ENCODE measurements around the gene AUTS2.

Gene AUTS2

DNA sequence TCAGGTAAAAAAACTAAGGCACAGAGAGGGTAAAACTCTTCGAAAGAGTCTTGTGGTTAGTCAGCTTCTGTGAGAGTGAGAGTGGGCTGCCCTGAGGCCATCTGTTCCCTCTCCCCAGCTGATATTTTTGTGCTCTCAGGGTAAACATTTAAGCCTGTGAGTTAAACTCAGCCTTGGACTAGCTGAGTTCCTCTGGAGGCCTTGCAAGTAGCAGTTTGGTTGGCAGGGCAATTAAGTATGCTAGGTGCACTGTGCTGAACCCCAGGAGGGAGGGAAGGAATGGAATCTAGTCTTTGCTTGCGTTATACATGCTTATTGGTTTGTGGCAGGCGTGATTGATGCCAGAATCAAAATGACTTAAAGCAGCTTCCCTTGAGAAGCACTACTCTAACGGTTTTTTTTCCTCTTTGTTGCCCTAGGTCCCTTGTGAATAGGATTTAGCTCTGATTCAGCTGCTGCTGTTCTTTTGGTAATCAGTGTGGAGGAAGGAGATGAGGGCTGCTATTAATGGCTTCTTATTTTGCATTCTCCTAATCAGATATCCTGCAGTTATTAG, 140.2 kb downstream of the AUTS2 start:
- no peak for DNase-seq

DNA sequence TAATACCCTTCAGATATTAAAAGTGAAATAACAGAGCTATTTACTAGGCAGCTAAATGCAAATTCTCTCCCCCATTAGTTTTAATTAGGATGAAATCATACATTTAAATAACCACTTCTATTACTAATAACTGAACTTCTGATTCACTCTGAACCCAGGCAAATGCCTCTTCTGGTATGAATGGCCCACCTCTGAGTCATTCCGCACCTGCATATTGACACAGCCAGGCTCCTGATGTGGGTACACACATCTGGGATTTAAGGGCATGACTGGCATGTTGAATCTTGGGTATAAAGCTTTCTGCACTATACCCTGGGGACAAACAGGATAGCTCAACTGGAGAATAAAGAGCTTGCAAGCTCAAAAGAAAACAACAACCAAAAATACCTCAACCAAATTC, 140.9 kb downstream of the AUTS2 start:
- DNase-seq, result peak; percentile 1

DNA sequence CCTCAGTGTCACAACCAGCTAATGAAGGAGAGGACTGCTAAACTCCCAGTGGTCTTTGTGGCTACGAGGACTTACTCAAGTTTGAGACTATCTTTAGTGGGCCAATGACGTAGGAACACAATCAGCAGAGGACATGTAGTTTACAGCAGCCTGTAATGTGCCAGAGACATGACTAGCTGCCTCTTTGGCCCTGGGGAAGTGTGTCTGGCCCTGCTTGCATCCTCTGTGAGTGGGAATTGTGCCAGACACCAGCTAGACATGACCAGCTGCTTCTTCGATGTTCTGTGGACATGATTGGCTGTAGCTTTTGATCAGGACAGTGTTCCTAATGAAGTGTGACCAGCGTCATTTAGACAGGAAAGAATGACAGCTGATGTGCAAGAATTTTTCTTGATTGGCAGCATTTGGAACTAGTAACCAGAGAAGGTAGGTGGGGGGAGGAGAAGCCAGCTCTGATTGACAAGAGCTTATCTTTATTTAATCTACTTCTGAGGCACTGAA, 141.7 kb downstream of the AUTS2 start:
- no peak for DNase-seq

DNA sequence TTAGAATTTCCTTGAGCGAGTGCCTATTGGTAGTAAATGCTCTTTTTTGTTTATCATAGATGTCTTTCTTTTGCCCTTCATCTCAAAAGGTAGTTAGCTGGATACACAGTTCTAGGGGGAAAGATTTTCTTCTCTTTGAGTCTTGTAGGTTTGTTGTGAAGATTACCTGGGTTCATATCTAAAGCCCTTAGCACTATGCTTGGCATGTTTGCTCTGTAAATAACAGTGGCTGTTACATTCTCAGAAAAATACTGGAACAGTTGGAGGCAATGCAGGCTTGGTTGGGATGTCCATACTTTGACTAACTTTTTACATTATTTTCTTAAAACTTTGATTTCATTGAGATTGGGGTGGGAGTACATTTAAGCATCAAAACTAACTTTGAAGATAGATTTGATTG, 144.0 kb downstream of the AUTS2 start:
- no peak for DNase-seq

DNA sequence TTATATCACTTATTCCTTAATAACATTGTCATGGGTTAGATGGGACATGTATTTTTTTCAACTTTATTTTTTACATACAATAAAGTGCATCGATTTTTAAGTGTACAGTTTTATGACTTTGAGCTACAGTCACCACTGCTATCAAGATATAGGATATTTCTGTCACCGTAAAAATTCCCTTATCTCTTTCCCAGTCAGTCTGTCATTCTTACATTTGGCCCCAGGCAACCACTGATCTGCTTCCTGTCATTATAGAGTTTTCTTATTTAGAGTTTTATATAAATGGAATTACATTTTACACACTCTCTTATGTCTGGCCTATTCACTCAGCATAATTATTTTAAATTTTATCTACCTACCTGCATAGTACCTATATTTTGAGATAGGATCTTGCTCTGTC, 145.2 kb downstream of the AUTS2 start:
- DNase-seq, result no peak

DNA sequence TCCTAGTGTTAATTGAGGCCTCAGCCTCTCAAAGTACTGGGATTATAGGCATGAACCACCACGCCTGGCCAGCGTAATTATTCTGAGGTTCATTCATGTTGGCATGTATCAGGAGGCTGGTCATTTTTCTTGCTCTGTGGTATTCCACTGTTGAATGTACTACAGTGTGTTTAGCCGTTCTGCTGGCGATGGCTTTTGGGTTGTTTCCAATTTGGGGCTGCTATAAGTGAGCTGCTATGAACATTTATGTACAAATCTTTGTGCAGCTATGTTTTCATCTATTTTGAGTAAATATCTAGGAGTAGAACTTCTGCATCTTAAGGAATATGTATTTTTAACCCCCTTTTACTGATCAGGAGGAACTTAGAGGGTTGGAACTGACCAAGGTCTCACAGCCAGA, 145.8 kb downstream of the AUTS2 start:
- no peak for DNase-seq

DNA sequence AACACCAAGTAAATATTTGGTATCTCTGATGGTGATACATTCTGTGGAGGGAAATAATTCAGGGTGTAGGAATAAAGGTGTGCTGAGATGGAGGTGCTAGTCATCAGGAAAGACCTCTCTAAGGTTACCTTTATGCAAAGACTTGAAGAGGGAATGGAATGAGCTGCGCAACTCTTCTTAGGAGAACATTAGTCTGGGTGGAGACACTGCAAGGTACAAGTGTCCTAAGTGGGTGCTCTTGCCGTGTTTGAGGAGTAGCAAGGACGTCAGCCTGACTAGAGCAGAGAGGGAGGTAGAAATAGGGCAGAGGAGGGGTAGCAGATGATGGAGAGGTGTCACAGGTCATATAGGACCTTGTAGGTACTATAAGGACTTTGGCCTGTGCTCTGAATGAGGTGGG, 148.1 kb downstream of the AUTS2 start:
- no peak for DNase-seq

DNA sequence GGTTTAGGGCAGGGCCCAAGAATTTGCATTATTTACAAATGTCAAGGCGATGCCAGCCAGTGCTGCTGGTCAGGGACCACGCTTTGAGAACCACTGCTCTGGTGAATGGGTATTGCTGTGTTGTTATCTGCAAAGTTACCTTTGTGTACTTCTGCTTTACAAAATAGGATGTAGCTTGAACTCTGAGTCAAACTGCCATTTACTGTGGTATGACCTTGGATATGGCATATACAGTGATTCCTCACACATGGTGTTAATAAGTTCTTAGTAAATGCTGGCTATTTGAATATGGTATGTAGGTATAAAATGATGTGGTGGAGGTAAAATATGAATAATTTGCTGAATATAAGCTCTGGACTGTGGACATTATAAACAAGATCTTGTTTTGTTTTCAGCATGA, 148.9 kb downstream of the AUTS2 start:
- DNase-seq, result no peak

DNA sequence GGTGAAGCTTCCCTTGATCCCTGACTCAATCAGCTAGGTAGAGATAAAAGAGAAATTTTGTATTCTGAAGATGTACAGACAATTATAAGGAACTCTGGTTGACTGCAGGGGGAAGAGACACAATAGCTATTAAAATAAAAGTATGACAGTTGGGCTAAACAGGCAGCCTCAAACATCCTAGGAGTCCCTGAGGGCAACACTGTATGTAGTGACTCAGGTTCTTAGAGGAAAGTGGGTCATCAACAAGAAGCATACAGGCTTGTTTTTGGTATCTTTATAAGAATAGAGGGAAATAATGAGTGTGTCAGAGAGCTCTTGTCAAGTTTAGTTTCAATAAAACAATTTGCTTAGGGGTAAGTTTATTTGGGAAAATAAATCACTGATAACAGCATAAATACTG, 150.3 kb downstream of the AUTS2 start:
- DNase-seq, result no peak

DNA sequence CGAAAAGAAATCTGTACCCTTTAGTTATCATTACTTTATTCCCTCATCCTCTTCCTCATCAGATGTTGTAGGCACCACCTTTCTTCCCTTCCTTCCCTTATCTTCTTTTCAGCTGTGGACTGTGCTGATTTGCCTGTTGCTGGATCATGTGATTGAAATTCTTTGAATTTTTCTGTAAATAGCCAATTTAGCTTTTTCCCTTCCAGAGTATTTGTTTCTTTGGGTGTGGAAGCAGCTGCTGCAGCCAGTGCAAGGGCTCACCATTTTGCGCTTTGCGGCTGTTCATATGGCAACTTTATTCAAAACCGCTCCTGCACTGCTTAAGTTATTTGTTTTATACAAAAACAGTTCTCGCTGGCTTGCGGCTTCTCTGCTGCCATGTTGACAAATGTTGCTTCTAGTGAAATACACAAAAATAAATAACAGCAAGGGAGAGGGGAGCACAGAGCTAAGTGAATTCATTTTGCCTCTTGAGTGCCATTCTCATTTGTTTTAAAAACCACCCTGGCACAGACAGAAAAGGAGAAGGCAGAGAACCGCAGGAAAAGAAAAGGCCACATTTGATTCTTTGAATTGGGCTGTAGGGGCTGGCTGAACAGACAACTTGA, 151.2 kb downstream of the AUTS2 start:
- no peak for DNase-seq

DNA sequence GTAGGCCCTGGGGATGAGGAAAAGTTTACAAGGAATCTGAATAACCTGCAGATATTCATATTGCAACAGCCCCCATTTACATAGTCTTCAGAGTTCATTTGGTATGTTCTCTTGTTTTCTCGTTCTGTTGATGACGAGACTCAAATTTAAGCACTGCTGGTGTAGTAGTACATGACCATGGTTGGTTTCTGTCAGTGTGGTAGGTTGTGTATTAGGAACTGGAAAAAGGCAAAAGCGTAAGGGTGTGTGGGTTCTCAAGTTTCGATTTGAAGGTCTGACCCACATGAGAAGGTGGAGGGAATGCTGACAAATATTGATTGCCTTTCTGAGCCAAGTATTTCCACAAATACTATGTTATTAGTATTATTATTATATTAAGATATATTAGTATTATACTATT, 151.7 kb downstream of the AUTS2 start:
- DNase-seq, result no peak

DNA sequence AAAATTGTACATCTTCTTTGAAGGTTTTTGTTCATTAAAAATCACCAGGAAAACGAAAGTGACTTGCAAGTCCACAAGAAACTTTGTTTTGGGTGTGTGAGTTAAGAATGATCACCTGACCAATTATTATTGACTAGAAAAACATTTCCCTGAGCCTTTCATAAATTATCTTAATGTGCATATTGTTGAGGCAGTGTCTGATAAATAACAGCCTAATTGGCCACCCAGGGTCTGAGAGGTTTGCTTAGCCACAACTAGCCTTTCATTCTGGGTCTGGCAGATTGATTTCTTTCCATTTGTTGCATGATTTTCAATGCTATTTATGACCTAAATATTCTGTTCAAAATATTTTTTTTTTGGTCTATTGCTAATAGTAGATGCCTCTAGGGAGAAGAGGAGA, 152.8 kb downstream of the AUTS2 start:
- no peak for DNase-seq

DNA sequence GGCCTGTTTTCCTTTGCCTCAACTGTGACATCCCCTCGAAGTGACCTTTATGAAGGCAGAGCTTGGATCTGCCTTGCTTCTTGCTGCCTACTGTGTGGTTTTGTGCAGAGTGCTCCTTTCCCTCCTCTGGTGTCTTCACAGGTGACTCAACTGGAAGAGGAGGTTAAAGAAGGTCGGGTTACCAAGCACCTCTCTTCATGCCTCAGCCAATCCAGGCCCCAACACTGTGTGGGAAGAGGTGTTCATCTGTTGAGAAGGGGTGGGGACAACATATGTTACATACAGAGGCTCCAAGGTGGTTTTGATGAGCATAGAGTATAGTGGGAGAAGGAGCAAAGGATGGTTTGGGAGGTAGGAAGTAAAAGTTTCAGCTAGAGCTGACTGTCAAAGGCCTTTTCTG, 155.7 kb downstream of the AUTS2 start:
- DNase-seq, result no peak

DNA sequence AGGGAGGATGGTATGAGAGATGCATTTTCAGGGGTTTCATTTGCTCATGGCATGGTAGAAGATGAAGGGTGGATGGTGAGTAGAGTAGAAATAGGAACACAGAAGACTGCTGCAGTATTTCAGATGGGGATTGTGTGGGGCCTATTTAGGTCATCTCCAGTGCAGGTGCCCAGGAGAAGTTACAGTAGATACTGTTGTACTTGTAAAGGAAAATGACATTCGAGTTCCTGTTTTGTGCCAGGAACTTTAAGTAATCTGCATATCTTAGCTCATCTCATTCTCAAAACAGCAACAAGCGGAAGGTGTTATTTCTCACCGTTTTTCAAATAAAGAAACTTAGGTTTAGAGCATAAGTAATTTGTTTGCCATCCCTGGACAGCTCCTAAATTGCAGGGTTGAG, 156.2 kb downstream of the AUTS2 start:
- DNase-seq, result no peak

DNA sequence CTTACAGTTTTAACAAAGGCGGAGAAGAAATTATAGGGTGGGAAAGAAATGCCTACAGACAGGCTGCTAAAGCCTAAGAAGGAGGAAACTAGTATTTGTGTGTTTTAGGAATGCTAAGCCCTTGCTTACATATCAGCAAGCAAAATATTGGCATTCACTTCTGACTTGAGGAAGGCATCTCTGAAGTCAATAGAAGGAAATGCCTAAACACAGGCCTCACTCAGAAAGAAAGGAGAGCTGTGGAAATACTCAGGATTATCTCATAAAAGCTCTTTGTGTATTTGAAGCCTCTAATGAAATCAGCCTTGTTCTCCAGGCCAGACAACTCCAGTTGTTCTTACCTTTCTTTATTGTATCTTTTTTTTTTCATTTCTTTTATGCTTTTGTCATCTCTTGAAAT, 158.0 kb downstream of the AUTS2 start:
- no peak for DNase-seq

DNA sequence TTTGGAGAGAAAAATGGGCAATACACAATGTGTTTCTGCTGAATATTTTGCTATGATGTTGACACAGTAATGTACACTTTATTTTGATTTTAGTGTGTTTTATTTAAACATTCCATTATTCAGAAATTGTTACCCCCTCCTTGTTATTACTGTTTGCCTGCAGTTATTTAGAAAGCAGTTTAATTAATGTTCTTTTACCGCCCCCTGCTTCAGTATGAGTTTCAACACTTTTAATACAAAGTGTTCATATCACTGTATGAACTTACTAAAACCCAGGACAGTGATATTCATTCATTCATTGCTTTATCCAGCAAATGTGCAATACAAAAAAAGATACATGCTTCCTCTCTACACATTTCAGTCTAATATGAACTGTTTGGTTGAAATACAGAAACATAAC, 159.3 kb downstream of the AUTS2 start:
- no peak for DNase-seq

DNA sequence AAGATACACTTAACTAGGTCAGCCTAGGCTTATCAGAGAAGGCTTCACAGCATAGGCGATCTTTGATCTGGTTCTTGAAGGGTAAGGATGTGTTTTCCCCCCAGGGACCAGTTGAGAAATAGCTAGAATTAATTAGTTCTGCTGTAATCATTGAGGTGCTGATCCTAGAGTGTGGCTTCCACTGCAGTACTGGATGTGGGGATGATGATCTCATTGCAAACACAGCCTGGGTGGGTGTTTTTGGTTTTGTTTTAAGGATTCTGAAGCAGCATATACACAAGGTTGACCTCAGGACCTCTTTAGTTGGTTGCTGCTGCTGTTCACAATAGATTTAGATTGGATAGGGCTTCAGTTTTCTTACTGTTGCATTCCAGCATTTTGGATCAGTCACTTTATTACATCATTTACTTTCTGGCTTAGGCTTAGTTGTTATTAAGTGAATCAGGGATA, 159.7 kb downstream of the AUTS2 start:
- no peak for DNase-seq

DNA sequence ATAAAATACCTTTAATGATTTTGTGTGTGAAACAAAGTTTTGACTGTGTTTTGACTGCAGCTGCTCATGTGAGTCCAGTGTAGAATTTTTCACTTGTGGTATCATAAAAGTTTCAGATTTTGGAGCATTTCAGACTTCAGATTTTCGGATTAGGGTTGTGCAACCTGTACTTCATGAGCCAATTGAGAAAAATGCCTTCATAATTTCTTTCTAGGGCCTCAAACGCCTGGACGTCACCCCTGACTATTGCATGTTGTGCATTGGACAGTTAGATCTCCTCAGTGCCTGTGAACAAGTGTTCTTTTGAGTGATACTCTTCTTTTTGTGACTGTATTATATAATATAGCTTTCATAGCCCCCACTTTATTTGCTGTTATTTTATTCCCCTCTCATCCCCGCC, 161.1 kb downstream of the AUTS2 start:
- DNase-seq, result no peak

DNA sequence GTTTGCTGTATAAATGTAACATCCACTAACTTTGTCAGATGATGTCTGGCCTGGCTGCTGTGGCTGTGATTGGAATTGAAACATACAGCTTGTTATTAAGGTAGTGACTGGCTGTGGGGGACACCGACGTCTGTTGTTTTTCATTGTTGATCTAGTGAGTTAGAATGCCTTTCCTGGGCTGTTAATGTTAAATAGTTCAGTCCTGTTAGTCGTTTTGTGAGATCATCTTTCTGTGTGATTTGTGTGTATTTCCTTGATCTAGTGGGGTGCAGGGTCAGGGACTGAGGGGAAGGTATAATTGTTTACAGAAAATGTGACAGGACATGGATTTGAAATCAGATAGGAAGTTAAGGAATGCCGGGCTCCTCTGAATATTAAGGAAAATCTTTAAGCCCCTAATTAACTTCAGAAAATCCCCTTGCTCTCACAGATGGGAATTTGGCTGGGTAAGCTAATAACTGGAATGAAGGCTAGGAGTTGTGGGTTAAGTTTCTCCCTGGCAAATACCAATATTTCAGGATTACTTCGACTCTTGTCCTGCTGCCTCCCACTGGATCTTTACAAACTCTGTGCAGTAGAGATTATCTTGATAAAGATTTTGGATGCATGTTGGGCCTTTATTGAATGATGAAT, 163.1 kb downstream of the AUTS2 start:
- no peak for DNase-seq

DNA sequence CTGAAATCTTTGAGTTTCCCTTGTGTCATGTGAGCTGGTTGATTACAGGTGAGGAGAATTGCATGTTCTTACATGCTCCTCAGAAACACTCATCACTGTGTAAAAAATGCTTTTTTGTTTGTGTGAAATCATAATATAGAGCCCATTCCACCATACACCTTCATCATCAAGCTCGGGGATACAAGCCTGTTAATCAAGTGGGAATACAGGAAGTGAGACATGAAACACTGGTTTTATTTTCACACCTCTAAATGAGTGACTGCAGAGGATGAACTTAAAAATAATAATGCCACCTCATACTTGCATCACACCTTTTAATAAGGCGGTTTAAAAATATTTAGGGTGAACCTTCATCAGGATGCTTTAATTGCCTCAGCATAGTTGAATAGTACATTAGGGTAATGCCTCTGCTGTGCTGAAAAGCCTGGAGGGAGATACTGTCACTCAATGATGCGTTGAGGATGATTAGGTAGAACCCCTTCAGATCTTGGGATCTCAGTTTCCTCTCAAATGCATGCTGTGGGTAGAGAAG, 164.6 kb downstream of the AUTS2 start:
- DNase-seq, result no peak

DNA sequence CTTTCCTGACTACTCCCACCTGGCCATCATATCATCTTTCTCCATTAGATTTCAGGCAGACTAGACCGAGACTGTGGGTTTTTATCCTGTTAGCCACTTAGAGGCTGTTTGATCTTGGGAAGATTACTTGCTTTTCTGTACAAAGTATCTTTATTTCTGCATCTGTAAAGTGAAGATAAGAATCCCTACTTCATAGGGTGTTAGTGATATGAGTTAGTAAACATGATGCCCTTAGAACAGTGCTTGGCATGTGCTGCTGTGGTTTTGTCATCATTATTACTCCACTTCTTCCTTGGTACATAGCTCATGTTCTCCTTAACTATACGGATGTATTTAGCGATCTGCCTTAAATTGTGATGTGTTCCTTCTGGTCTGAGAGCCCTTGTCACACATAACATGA, 165.2 kb downstream of the AUTS2 start:
- no peak for DNase-seq

DNA sequence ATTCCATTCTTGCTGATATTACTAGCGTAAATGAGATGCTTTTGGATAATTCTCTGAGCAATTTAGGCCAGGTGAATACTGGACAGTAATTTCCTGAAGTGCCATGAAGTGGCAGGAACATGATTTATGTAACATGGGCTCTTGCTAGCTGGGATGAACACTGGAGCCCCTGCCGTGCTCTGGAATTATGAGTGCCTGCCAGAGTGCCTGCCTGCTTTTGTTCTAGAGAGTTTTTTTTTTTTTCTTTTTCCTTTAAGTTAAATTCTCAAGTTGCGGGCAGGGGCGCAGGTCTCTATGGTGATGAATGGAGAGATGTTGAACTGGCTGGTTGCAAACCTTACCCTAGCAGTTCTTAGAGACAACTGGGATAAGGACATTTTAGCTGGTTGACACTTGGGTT, 165.9 kb downstream of the AUTS2 start:
- no peak for DNase-seq

DNA sequence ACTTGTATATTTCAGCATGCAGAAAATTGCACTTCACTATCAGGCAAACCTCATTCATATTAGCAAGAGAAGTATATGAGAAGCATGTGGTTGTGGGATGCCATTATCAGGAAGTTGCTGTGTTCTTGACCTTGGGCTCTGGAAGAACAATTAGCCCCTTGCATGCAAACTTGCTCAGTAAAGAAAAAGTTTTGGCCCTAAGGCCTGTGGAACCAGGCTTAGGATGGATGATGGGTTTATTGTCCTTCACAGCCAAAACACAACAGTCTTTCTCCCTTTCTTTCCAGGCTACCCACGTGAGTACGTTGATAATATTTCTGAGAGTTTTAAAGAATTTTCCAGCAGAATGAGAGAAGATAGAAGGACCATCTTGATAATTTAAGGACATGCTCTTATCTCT, 166.4 kb downstream of the AUTS2 start:
- DNase-seq, result no peak

DNA sequence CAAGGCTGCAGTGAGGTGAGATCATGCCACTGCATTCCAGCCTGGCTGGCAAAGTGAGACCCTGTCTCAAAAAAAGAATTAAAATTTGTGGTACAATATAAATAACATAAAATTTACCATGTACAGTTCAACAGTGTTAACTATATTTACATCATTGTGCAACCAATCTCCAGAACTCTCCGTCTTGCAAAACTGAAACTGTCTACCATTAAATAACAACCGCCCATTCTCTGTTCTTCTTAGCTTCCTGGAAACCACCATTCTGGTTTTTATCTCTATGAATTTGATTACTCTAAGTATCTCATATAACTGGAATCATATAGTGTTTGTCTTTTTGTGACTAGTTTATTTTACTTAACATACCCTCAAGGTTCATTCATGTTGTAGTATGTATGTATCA, 167.6 kb downstream of the AUTS2 start:
- DNase-seq, result no peak
